ENCODE data around the gene P3H2. TPM values are rescaled to one million over a fixed set of nuclear protein-coding genes. Genes with fewer than 3 reads are reported as not detected.
A peak's percentile ranks its signal among the peaks of the same experiment; 100 is the strongest.

P3H2 gene
- total and polyA plus RNA-seq, 2 experiments from 2014 or later = 4.7 to 14.9 TPM

GRCh38 chr3:190001426-190001825 lies 119.3 kb downstream of the P3H2 start:
- Histone ChIP-seq H3K79me2 (ENCODE audit: insufficient read depth) (no peaks in the 10 kb centered on the region), H4K20me1 (ENCODE audit: insufficient read depth) (no peaks in the 10 kb centered on the region), H2AFZ (no peak overlapping the region), H3K9me2 (ENCODE audit: insufficient read depth) (no peaks in the 10 kb centered on the region), H3K27me3 (replicated peaks; ENCODE audit: insufficient read depth) (no peaks in the 10 kb centered on the region), H3K27ac (no peak overlapping the region), H3K4me2 (ENCODE audit: unreplicated experiment) (no peak overlapping the region), H3K9ac (no peak overlapping the region), H3K4me1 (ENCODE audit: insufficient read depth) (peaks cover 21% of the 10 kb centered on the region), H3F3A (ENCODE audit: insufficient read depth) (peaks cover 16% of the 10 kb centered on the region; the same call in 1 of the 2 replicates), H3K36me3 (ENCODE audit: low read depth) (no peaks in the 10 kb centered on the region), H3K9me3 (ENCODE audit: low read depth) (no peaks in the 10 kb centered on the region), H3K4me3 (no peak overlapping the region)
- TF ChIP-seq EZH2phosphoT487 (IDR thresholded peaks at IDR 0.05; ENCODE audit: insufficient read depth, low read depth) (no peak), EZH2 (IDR thresholded peaks at IDR 0.05; ENCODE audit: insufficient read depth, poor library complexity, severe bottlenecking) (no peak)
- 67 to 78% methylated on average over 3 of the region's 3 CpGs for WGBS, 2 experiments (ENCODE audit: low coverage in 1 of 2, low lambda C conversion rate in 2 of 2, missing lambda C conversion rate in 2 of 2)
- no peak for DNase-seq
- in situ Hi-C loops (cut with MboI) = no loop called here

GRCh38 chr3:190000861-190001196 lies 119.9 kb downstream of the P3H2 start:
- no peak for DNase-seq
- Histone ChIP-seq H2AFZ (peak overlapping the region; percentile 17; the same call in 1 of the 2 replicates), H3K4me2 (ENCODE audit: unreplicated experiment) (no peak overlapping the region), H3K9me3 (ENCODE audit: low read depth) (no peaks in the 10 kb centered on the region), H3K79me2 (ENCODE audit: insufficient read depth) (no peaks in the 10 kb centered on the region), H3K4me3 (no peak overlapping the region), H3F3A (ENCODE audit: insufficient read depth) (peaks cover 16% of the 10 kb centered on the region; the same call in 1 of the 2 replicates), H4K20me1 (ENCODE audit: insufficient read depth) (no peaks in the 10 kb centered on the region), H3K36me3 (ENCODE audit: low read depth) (no peaks in the 10 kb centered on the region), H3K27me3 (replicated peaks; ENCODE audit: insufficient read depth) (no peaks in the 10 kb centered on the region), H3K4me1 (ENCODE audit: insufficient read depth) (peaks cover 21% of the 10 kb centered on the region), H3K9me2 (ENCODE audit: insufficient read depth) (no peaks in the 10 kb centered on the region), H3K27ac (no peak overlapping the region), H3K9ac (no peak overlapping the region)
- in situ Hi-C loops (cut with MboI) = no loop called here
- WGBS, 2 experiments (ENCODE audit: low coverage in 1 of 2, low lambda C conversion rate in 2 of 2, missing lambda C conversion rate in 2 of 2) = 63 to 73% methylated on average over 5 of the region's 5 CpGs
- TF ChIP-seq EZH2phosphoT487 (IDR thresholded peaks at IDR 0.05; ENCODE audit: insufficient read depth, low read depth) = no peak
- no peak for TF ChIP-seq EZH2 (IDR thresholded peaks at IDR 0.05; ENCODE audit: insufficient read depth, poor library complexity, severe bottlenecking)

- H3K36me3 ChIP-seq (ENCODE audit: low read depth) = no peaks in the 10 kb centered on the region
- no peak overlapping the region for H3K9ac ChIP-seq
- in situ Hi-C loops (cut with MboI) = no loop called here
- no peaks in the 10 kb centered on the region for H3K27me3 ChIP-seq (replicated peaks; ENCODE audit: insufficient read depth)
- TF ChIP-seq EZH2 (IDR thresholded peaks at IDR 0.05; ENCODE audit: insufficient read depth, poor library complexity, severe bottlenecking) = no peak
- TF ChIP-seq EZH2phosphoT487 (IDR thresholded peaks at IDR 0.05; ENCODE audit: insufficient read depth, low read depth) = no peak
- 86 to 88% methylated on average over 4 of the region's 4 CpGs for WGBS, 2 experiments (ENCODE audit: low coverage in 1 of 2, low lambda C conversion rate in 2 of 2, missing lambda C conversion rate in 2 of 2)
- no peaks in the 10 kb centered on the region for H3K9me2 ChIP-seq (ENCODE audit: insufficient read depth)
- no peaks in the 10 kb centered on the region for H4K20me1 ChIP-seq (ENCODE audit: insufficient read depth)
- peaks cover 21% of the 10 kb centered on the region for H3K4me1 ChIP-seq (ENCODE audit: insufficient read depth)
- no peaks in the 10 kb centered on the region for H3K9me3 ChIP-seq (ENCODE audit: low read depth)
- H3K4me3 ChIP-seq = no peak overlapping the region
- H2AFZ ChIP-seq = peak overlapping the region; percentile 17; the same call in 1 of the 2 replicates
- no peaks in the 10 kb centered on the region for H3K79me2 ChIP-seq (ENCODE audit: insufficient read depth)
- no peak overlapping the region for H3K27ac ChIP-seq
- no peak for DNase-seq
- peaks cover 16% of the 10 kb centered on the region; the same call in 1 of the 2 replicates for H3F3A ChIP-seq (ENCODE audit: insufficient read depth)
- H3K4me2 ChIP-seq (ENCODE audit: unreplicated experiment) = no peak overlapping the region
Measured at GRCh38 chr3:190000187-190000860, 120.4 kb downstream of the P3H2 start.

GRCh38 chr3:189999718-190000117 lies 121.0 kb downstream of the P3H2 start:
- Histone ChIP-seq H3K79me2 (ENCODE audit: insufficient read depth) (no peaks in the 10 kb centered on the region), H3K4me3 (no peak overlapping the region), H2AFZ (no peak overlapping the region), H3F3A (ENCODE audit: insufficient read depth) (peaks cover 16% of the 10 kb centered on the region; the same call in 1 of the 2 replicates), H3K36me3 (ENCODE audit: low read depth) (no peaks in the 10 kb centered on the region), H3K27me3 (replicated peaks; ENCODE audit: insufficient read depth) (no peaks in the 10 kb centered on the region), H4K20me1 (ENCODE audit: insufficient read depth) (no peaks in the 10 kb centered on the region), H3K9me3 (ENCODE audit: low read depth) (no peaks in the 10 kb centered on the region), H3K9ac (no peak overlapping the region), H3K4me2 (ENCODE audit: unreplicated experiment) (no peak overlapping the region), H3K9me2 (ENCODE audit: insufficient read depth) (no peaks in the 10 kb centered on the region), H3K4me1 (ENCODE audit: insufficient read depth) (peaks cover 21% of the 10 kb centered on the region), H3K27ac (no peak overlapping the region)
- in situ Hi-C loops (cut with MboI) = no loop called here
- no peak for DNase-seq
- whole genome bisulfite sequencing, 2 experiments (ENCODE audit: low coverage in 1 of 2, low lambda C conversion rate in 2 of 2, missing lambda C conversion rate in 2 of 2) = 89 to 90% methylated on average over 4 of the region's 4 CpGs
- TF ChIP-seq EZH2 (IDR thresholded peaks at IDR 0.05; ENCODE audit: insufficient read depth, poor library complexity, severe bottlenecking) = no peak
- TF ChIP-seq EZH2phosphoT487 (IDR thresholded peaks at IDR 0.05; ENCODE audit: insufficient read depth, low read depth) = no peak
